Measurements from ENCODE around the gene CDC25C. TPM values are rescaled to one million over a fixed set of nuclear protein-coding genes. Genes with fewer than 3 reads are reported as not detected.

The CDC25C gene
- polyA plus RNA-seq, 4 donors: 0.54 to 8.8 (median 5.0) TPM

DNA sequence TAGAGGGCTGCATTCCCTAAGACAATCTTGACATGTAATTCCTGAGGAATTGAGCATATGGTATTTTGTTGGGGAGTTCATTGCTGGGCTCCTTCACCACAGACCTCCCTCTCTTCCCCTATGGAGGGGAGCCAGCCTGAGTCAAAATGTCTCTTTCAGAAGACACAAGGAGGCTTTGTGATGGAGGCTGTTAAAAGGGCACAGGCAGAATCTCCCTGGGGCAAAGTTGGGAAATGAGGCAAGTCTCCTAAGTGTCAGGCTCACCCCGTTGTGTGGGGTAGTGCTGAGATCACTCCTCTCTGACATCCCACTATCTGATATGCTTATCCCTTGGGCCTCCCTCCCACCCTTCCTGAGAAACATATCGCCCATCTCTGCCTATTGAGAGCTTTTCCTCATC, 87.8 kb downstream of the CDC25C start:
- DNase-seq (no peak), FAIRE-seq (no peak)
- no peaks in the 10 kb centered on the region for H3K9me3 ChIP-seq (ENCODE audit: control insufficient read depth in 2 of 2, insufficient read depth in 1 of 2, low read depth in 1 of 2, low read length in 1 of 2)
- peaks cover 0 to 45% (median 17%) of the 10 kb centered on the region in 3 donors for H3K27me3 ChIP-seq (ENCODE audit: control insufficient read depth in 3 of 3, insufficient read depth in 3 of 3, low read length in 3 of 3)
- H3K4me3 ChIP-seq (ENCODE audit: low read depth in 1 of 3, low read length in 3 of 3): no peak overlapping the region
- no peaks in the 10 kb centered on the region for H3K36me3 ChIP-seq (ENCODE audit: control insufficient read depth in 3 of 3, insufficient read depth in 2 of 3, low read depth in 1 of 3, low read length in 3 of 3)
- no peak overlapping the region for H3K27ac ChIP-seq (ENCODE audit: low read depth in 1 of 3, low read length in 2 of 3)
- WGBS, 3 donors: 38 to 65% (median 40%) methylated on average over 2 of the region's 2 CpGs
- no peaks in the 10 kb centered on the region for H3K4me1 ChIP-seq (ENCODE audit: control insufficient read depth in 3 of 3, insufficient read depth in 2 of 3, low read depth in 1 of 3, low read length in 2 of 3)

DNA sequence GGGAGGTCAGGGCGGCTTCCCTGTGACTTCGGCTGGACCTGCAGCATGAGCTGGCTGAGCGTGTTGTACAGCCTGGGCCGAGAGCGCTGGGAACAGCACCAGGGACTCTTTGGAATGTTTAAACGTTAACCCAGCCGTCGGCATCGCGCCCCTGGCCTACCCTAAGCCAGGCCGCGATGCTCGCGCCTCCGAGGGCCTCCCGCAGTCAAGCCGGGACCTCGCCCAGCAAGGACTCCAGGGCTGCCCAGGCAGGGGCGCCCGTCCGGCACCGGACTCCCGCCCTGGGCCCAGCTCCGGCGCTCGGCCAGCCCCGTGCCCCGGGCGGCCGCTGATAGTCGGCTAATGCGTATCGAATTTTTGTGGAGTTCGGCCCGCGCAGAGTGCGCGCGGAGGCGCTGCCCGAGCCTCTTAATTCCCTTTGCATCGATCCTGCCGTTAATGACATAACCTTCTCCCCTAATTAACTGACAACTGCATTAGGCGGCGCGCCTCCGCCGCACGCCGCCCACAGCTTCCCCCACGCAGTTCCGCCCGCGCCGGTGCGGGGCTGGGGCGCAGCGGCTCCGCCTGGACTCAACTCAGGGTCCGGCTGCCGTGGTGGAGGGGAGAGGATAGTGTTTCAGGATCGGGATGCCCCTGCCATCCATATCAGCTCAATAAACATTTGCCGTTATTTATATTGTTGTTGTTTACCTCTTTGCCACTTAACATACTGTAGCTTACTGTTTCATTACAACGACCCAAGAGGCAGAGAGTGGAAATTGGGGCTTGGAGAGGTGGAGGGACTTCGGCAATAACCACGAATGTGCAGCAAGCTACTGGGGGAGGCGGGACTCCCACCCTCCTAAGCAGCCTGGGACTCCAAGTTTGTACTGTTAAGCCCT, 89.7 kb downstream of the CDC25C start:
- Histone ChIP-seq H3K4me1 (ENCODE audit: control insufficient read depth in 3 of 3, insufficient read depth in 2 of 3, low read depth in 1 of 3, low read length in 2 of 3) (no peaks in the 10 kb centered on the region), H3K27me3 (ENCODE audit: control insufficient read depth in 3 of 3, insufficient read depth in 3 of 3, low read length in 3 of 3) (peaks cover 0 to 46% (median 17%) of the 10 kb centered on the region in 3 donors), H3K27ac (ENCODE audit: low read depth in 1 of 3, low read length in 2 of 3) (no peak overlapping the region), H3K4me3 (ENCODE audit: low read depth in 1 of 3, low read length in 3 of 3) (peak overlapping the region in 2 of 3 donors; percentile 17 to 20), H3K36me3 (ENCODE audit: control insufficient read depth in 3 of 3, insufficient read depth in 2 of 3, low read depth in 1 of 3, low read length in 3 of 3) (no peaks in the 10 kb centered on the region), H3K9me3 (ENCODE audit: control insufficient read depth in 2 of 2, insufficient read depth in 1 of 2, low read depth in 1 of 2, low read length in 1 of 2) (no peaks in the 10 kb centered on the region)
- FAIRE-seq (no peak), DNase-seq (peak; percentile 10 to 50)
- 4 to 5% (median 5%) methylated on average over 59 to 67 of the region's 67 CpGs for WGBS, 3 donors

DNA sequence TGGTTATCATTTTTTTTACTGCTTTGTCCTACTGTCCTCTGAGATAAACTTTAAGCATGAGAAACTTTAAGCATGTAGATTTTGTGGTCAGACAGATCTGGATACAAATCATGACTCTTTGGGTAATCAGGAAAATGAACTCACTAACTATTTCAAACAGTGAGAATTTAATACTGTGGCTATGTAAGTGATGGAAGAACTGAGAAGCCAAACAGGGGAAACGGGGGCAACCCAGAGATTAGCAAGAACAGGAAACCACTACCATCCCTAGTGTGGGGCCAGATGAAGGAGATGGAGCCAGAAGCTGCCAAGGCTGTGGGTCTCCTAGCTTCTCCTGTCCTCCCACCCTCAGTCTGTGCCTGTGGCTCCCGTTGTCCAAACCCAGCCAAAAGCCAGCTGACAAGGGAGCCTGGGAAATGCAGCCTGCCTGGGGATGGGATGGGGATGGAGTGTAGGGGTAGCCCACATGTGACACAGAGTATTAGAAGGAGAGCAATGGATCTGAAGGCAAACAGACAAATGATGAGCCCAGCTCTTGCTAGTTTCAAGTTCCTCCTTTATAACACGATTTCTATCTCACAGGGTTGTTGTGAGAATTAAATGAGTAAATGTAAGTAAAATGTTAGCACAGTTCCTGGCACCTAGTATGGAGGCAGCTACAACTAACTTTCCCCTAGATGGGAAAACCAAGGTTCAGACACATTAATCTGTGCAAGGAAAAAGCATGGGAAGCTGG, 90.8 kb downstream of the CDC25C start:
- Histone ChIP-seq H3K4me3 (ENCODE audit: low read depth in 1 of 3, low read length in 3 of 3) (no peak overlapping the region), H3K9me3 (ENCODE audit: control insufficient read depth in 2 of 2, insufficient read depth in 1 of 2, low read depth in 1 of 2, low read length in 1 of 2) (no peaks in the 10 kb centered on the region), H3K27me3 (ENCODE audit: control insufficient read depth in 3 of 3, insufficient read depth in 3 of 3, low read length in 3 of 3) (peaks cover 0 to 46% (median 17%) of the 10 kb centered on the region in 3 donors), H3K36me3 (ENCODE audit: control insufficient read depth in 3 of 3, insufficient read depth in 2 of 3, low read depth in 1 of 3, low read length in 3 of 3) (no peaks in the 10 kb centered on the region), H3K27ac (ENCODE audit: low read depth in 1 of 3, low read length in 2 of 3) (no peak overlapping the region), H3K4me1 (ENCODE audit: control insufficient read depth in 3 of 3, insufficient read depth in 2 of 3, low read depth in 1 of 3, low read length in 2 of 3) (no peaks in the 10 kb centered on the region)
- no peak for FAIRE-seq
- 52 to 54% (median 53%) methylated on average over 3 of the region's 3 CpGs for WGBS, 3 donors
- DNase-seq: no peak

DNA sequence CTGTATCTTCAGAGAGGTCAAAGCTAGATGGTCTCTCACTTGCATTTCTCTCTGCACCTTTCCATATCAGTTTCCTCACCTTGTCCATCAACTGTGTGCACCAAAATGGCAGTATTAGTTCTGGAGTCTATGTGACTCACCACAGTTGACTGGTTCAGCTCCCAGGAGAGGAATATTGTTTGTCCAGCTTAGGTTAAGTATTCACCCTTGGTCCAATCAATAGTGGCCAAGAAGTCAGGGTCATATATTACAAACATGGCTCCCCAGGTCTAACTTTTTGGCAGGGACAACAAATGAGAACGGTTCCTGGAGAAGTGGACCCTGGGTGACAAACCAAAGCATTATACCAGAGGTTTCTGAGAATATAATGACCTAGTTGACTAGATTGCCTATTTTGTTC, 93.6 kb downstream of the CDC25C start:
- FAIRE-seq (no peak), DNase-seq (no peak)
- Histone ChIP-seq H3K9me3 (ENCODE audit: control insufficient read depth in 2 of 2, insufficient read depth in 1 of 2, low read depth in 1 of 2, low read length in 1 of 2) (no peaks in the 10 kb centered on the region), H3K27ac (ENCODE audit: low read depth in 1 of 3, low read length in 2 of 3) (no peak overlapping the region), H3K27me3 (ENCODE audit: control insufficient read depth in 3 of 3, insufficient read depth in 3 of 3, low read length in 3 of 3) (peaks cover 0 to 34% (median 15%) of the 10 kb centered on the region in 3 donors), H3K4me1 (ENCODE audit: control insufficient read depth in 3 of 3, insufficient read depth in 2 of 3, low read depth in 1 of 3, low read length in 2 of 3) (no peaks in the 10 kb centered on the region), H3K4me3 (ENCODE audit: low read depth in 1 of 3, low read length in 3 of 3) (no peak overlapping the region), H3K36me3 (ENCODE audit: control insufficient read depth in 3 of 3, insufficient read depth in 2 of 3, low read depth in 1 of 3, low read length in 3 of 3) (no peaks in the 10 kb centered on the region)
- 81 to 88% (median 84%) methylated on average over 1 of the region's 1 CpG for WGBS, 3 donors

Other genes with a start within 250 kb of the CDC25C start
- gene WNT8A, start 247.8 kb downstream of the CDC25C start, polyA plus RNA-seq: not detected
- gene NME5, start 192.4 kb downstream of the CDC25C start, polyA plus RNA-seq: 1 to 10 TPM in 2 of 4 donors, not detected in 2; 1.3 to 1.8 TPM
- gene BRD8, start 153.2 kb downstream of the CDC25C start, polyA plus RNA-seq: 10 to 100 TPM; 17.0 to 82.6 (median 28.3) TPM
- 10 to 100 TPM in 2 of 4 donors, 1 to 10 TPM in 1, under 1 TPM in 1; 0.27 to 11.7 (median 6.3) TPM for gene KIF20A, start 152.7 kb downstream of the CDC25C start, polyA plus RNA-seq
- 10 to 100 TPM in 3 of 4 donors, 1 to 10 TPM in 1; 5.9 to 36.7 (median 12.4) TPM for gene CDC23, start 118.5 kb downstream of the CDC25C start, polyA plus RNA-seq
- 1 to 10 TPM in 2 of 4 donors, under 1 TPM in 1, not detected in 1; 0.67 to 4.2 (median 1.1) TPM for gene GFRA3, start 57.2 kb downstream of the CDC25C start, polyA plus RNA-seq
- 10 to 100 TPM in 2 of 4 donors, 1 to 10 TPM in 2; 5.4 to 28.1 (median 8.5) TPM for gene FAM53C, start 6.5 kb upstream of the CDC25C start, polyA plus RNA-seq
- gene KDM3B, start 20.9 kb upstream of the CDC25C start, polyA plus RNA-seq: 10 to 100 TPM; 18.6 to 63.2 (median 25.2) TPM
- gene REEP2, start 107.3 kb upstream of the CDC25C start, polyA plus RNA-seq: 10 to 100 TPM in 1 of 4 donors, 1 to 10 TPM in 3; 2.2 to 14.2 (median 4.3) TPM
- 100 to 1,000 TPM in 2 of 4 donors, 1 to 10 TPM in 2; 3.4 to 242 (median 70.7) TPM for gene EGR1, start 133.7 kb upstream of the CDC25C start, polyA plus RNA-seq
- gene ETF1, start 211.4 kb upstream of the CDC25C start, polyA plus RNA-seq: 10 to 100 TPM; 40.7 to 57.6 (median 53.1) TPM
- gene HSPA9, start 243.6 kb upstream of the CDC25C start, polyA plus RNA-seq: 100 to 1,000 TPM in 2 of 4 donors, 10 to 100 TPM in 2; 93.7 to 180 (median 132) TPM

Data from small intestine (tissue), 7 donors.